ENCODE measurements around the gene ARID1B. TPM values are rescaled to one million over a fixed set of nuclear protein-coding genes. Genes with fewer than 3 reads are reported as not detected.

Gene ARID1B
- total RNA-seq, 2 donors from 2014 or later: 53.1 to 69.5 TPM

DNA sequence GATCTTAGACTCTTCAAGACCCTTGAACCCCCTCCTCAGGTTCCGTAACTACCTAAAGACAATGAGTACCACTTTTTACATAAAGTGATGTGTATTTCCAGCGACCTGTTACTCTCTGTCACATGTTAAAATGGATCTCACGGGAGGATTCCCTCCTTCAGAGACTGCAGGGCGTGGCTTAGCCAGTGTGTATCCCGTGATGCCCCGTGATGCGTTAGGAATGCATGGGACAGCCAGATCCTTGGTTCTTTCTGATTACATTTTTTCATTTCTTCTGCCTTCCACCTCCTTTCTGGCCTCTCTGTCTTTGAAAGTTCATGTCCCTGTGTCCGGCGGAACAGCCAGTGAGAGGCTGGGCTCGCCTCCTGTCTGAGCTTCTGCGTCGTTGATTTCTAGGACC lies 390.7 kb downstream of the ARID1B start:
- Mint-ChIP-seq H3K36me3 (peaks cover 0 to 2% of the 10 kb centered on the region in 2 donors), H3K27ac (no peak overlapping the region), H3K9me3 (no peaks in the 10 kb centered on the region)
- DNase-seq (ENCODE audit: low spot score in 2 of 2): no peak
- ATAC-seq: no peak

DNA sequence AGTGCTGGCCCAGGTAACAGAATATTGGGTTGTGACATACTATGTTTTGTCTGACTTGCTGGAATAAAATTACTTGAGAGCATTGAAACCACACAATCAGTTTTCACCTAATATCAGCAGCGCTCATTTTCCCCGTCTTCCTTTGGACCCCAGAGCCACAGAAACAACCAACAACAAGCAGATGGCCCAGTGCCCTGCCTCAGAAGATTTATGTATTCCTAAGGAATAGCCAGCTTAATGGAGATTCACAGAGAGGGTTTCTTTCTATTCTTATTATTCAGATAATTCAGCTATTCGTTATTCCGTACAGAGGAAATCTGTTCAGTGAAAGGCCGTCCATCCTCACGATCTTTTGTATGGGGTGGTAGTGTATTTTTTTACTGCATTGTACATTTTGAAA lies 391.3 kb downstream of the ARID1B start:
- Mint-ChIP-seq H3K36me3 (peaks cover 0 to 5% of the 10 kb centered on the region in 2 donors), H3K27ac (no peak overlapping the region), H3K9me3 (no peaks in the 10 kb centered on the region)
- ATAC-seq: no peak
- DNase-seq (ENCODE audit: low spot score in 2 of 2): no peak

DNA sequence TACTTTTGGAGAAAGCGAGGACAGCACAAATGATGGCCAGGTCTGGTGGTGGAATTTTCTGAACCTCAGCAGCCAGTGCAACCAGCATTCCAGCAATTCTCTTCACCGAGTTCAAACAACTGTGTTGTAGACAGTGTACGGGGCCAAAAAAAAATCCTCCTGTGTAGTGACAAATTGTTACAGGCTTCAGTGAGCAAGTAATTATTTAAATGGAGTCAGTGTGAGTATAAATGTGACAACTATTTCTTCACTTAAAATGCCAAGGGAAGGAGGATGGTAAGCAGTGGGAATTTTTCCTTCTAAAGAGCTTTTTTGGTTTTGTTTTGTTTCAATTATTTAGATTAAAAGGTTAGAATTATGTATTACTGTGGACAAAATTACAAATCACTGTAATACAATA lies 392.0 kb downstream of the ARID1B start:
- peaks cover 0 to 5% of the 10 kb centered on the region in 2 donors for H3K36me3 Mint-ChIP-seq
- no peak overlapping the region for H3K27ac Mint-ChIP-seq

DNA sequence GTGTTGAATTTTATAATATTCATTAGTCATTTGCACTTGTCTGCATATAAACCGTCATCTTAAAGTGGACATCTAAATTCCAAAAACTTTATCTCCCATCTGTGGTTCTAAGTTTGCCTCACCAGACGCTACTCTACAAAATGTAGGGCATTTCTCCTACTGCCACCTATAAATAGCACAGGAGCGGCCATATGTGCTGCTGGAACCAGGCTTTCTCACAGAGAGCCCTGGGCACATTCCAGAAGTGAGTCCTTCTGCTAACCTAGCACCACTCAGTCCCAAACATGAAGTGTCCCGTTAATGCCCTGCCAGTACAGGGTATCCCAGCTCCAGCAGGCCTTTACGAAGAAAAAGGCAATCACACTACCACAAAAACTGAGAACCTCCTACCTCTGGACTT lies 392.5 kb downstream of the ARID1B start:
- ATAC-seq: no peak
- peaks cover 0 to 5% of the 10 kb centered on the region in 2 donors for H3K36me3 Mint-ChIP-seq

More for the DNA sequence above, 392.0 kb downstream of the ARID1B start:
- no peaks in the 10 kb centered on the region for H3K9me3 Mint-ChIP-seq
- no peak for DNase-seq (ENCODE audit: low spot score in 2 of 2)
- no peak for ATAC-seq

DNA sequence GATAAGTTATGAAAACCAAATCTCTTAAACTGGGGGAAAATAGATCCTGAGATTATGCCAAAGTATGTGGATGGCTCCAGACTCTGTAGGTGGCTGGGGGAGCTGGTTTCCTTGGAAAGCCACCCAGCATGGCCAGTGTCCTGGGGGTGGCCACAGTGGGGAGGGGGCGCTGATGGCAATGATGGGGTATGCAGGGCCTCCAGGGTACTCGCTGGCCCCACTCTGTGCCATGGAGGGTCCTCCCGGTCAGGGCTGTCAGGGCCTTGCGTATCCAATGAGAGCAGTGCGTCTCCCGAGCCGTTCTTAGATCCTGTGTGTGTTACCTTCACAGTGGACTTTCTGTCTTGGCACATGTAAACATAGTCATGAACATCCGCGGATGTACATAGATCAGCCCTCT lies 393.4 kb downstream of the ARID1B start:
- Mint-ChIP-seq H3K9me3 (no peaks in the 10 kb centered on the region), H3K36me3 (peaks cover 0 to 5% of the 10 kb centered on the region in 2 donors), H3K27ac (no peak overlapping the region)
- DNase-seq (ENCODE audit: low spot score in 2 of 2) (no peak), ATAC-seq (no peak)

More for the DNA sequence above, 392.5 kb downstream of the ARID1B start:
- Mint-ChIP-seq H3K9me3 (no peaks in the 10 kb centered on the region), H3K27ac (peak overlapping the region in 1 of 2 donors; percentile 56)
- no peak for DNase-seq (ENCODE audit: low spot score in 2 of 2)

DNA sequence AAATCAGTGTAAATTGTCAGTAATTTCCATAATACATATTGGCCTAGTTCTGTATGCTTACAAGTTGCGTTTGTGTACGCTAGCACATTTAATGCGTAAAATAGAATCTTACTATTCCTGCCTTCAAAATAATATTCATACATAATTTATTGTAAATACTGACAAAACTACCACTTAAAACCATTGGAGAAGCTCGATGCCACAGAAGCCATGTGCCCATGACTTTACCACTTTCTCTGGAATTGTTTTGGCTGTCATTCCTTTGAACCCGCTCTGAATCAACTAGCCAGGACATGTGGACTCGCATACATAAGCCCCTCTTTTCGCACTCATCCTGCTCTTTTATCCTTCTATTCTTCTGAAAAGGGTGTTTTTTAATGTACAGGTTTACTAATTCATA lies 394.6 kb downstream of the ARID1B start:
- no peak overlapping the region for H3K27ac Mint-ChIP-seq
- no peaks in the 10 kb centered on the region for H3K9me3 Mint-ChIP-seq
- ATAC-seq: no peak
- DNase-seq (ENCODE audit: low spot score in 2 of 2): no peak
- H3K36me3 Mint-ChIP-seq: peaks cover 0 to 5% of the 10 kb centered on the region in 2 donors

DNA sequence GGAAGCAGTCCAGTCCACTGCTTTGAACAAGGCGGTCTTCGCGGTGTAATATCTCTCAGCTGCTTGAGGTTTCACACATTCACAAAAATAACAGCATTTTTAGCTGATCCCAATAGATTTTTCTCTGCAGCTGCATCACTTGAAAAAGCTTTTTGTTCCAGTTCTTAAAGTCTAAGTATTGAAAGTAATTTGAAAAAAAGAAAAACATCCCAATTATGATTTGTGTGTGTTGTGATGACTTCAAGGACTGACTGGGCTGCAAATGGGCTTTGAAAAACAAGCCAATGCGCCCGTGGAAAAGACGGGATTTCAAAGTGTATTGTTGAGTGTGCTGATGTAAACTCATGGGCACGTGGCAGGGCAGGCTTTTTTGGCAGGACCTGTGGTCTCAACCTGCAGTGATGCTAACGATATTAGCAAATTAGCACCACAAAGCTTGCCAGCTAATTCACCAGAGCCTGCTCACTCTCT lies 395.1 kb downstream of the ARID1B start:
- Mint-ChIP-seq H3K27ac (no peak overlapping the region), H3K36me3 (peaks cover 0 to 5% of the 10 kb centered on the region in 2 donors), H3K9me3 (no peaks in the 10 kb centered on the region)
- DNase-seq (ENCODE audit: low spot score in 2 of 2) (no peak), ATAC-seq (no peak)

DNA sequence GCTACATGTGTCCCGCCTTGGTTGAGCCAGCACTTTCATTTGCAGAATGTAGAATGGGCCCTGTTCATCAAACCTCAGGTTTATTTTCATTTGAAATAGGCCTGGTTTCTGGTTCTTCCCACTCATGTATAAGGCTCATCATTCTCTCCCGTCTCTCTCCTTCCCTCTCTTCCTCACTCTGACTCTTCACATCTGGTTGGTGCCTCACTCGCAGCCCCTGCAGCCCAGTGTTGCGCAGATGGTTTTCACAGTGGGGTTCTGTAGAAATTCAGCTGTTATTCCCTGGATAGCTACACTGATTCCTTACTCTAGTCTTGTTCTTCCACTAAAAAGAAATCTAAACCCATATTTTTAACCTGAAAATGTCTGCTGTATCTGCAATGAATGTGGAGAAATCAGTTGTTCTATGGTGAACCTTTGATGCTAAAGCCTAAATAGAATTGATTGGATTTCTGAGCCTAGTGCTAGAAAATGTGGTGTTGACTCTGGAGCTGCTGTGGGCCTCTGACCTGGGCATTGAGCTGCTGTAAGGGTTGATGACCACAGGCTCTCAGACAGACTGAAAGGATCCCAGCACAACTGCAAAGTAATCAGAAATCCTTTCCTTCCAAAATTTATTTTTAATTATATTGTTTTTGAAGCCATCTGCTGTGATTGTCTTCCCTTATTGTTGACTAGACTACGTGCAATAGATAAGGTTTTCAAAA lies 395.8 kb downstream of the ARID1B start:
- ATAC-seq: no peak
- Mint-ChIP-seq H3K36me3 (peaks cover 0 to 5% of the 10 kb centered on the region in 2 donors), H3K27ac (no peak overlapping the region), H3K9me3 (no peaks in the 10 kb centered on the region)
- no peak for DNase-seq (ENCODE audit: low spot score in 2 of 2)

DNA sequence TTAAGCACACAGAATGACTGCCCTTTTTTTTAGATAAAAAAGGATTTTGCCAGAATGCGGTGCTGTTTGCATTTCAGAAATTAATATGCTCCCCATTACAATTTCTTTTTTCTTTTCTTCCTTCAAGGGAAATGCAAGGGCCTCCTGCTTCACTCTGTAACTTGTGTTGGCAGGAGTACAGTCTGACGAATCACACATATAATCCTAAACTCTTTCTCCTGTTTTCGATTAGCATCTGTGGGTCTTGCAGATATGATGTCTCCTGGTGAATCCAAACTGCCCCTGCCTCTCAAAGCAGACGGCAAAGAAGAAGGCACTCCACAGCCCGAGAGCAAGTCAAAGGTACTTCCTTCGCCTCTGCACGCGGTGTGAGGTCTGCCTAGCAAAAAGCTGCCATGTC lies 396.6 kb downstream of the ARID1B start:
- H3K36me3 Mint-ChIP-seq: peaks cover 0 to 5% of the 10 kb centered on the region in 2 donors
- DNase-seq (ENCODE audit: low spot score in 2 of 2) (no peak), ATAC-seq (no peak)
- H3K27ac Mint-ChIP-seq: no peak overlapping the region
- H3K9me3 Mint-ChIP-seq: no peaks in the 10 kb centered on the region

DNA sequence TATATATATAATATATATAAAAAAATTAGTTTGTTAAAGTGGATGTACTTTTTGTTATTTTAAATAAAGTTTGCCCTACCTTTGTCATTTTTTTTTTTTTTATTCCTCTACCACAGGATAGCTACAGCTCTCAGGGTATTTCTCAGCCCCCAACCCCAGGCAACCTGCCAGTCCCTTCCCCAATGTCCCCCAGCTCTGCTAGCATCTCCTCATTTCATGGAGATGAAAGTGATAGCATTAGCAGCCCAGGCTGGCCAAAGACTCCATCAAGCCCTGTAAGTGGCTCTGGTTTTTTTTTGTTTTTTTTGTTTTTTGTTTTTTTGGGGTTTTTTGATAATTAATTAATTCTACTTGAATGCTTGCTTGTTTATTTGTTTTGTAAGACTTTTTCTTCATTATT lies 397.6 kb downstream of the ARID1B start:
- no peak overlapping the region for H3K27ac Mint-ChIP-seq
- H3K36me3 Mint-ChIP-seq: peaks cover 0 to 5% of the 10 kb centered on the region in 2 donors
- no peak for ATAC-seq

DNA sequence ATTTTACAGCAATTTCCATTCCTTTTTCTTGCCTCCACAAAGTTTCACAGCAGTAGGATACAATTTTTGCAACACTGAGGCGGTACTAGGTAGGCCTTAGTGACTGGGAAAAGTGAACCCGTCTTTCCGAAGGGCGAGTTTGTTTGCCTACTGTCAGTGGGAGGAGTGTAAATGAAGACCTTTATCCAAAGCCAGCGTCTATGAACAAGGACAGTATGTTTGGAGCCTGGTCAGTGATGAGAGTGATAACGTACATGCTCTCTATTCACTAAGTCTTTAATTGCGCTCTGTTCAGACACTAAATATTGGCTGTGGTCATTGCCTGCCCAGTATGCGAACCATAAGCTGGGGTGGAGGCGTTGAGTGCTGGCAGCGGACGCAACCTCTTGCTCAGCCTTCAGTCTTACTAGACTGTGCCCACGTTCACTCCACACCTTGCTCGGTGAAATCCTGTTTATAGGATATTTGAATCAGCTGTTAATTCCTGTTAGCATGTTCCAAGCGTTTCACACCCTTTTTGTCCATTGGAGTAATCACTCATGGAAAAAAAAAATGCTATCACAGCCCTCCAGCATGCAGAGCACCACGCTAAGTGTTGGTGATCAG lies 400.7 kb downstream of the ARID1B start:
- Mint-ChIP-seq H3K27ac (no peak overlapping the region), H3K9me3 (no peaks in the 10 kb centered on the region), H3K36me3 (peaks cover 0 to 3% of the 10 kb centered on the region in 2 donors)
- DNase-seq (ENCODE audit: low spot score in 2 of 2) (no peak), ATAC-seq (no peak)

More for the DNA sequence above, 397.6 kb downstream of the ARID1B start:
- no peak for DNase-seq (ENCODE audit: low spot score in 2 of 2)
- no peaks in the 10 kb centered on the region for H3K9me3 Mint-ChIP-seq

DNA sequence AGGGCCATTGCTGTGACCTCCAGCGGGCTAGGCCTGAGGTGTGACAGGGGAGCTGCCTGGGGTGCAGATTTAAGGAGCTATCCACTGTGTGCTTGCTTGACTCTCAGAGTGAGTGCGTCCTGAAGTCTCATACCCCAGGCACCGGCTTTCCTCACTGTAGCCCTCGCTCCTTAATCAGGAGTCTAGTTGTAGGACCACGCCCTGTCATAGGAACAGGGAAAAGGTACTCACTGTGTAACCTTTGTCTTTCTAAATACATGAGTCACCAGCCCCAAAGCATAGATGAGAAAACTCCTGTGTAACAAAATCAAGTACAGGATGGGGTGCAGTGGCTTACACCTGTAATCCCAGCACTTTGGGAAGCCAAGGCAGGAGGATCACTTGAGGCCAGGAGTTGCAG lies 404.5 kb downstream of the ARID1B start:
- peak overlapping the region in 1 of 2 donors; percentile 74 for H3K27ac Mint-ChIP-seq
- peaks cover 4 to 15% of the 10 kb centered on the region in 2 donors for H3K36me3 Mint-ChIP-seq
- ATAC-seq (no peak), DNase-seq (ENCODE audit: low spot score in 2 of 2) (no peak)
- H3K9me3 Mint-ChIP-seq: no peaks in the 10 kb centered on the region

DNA sequence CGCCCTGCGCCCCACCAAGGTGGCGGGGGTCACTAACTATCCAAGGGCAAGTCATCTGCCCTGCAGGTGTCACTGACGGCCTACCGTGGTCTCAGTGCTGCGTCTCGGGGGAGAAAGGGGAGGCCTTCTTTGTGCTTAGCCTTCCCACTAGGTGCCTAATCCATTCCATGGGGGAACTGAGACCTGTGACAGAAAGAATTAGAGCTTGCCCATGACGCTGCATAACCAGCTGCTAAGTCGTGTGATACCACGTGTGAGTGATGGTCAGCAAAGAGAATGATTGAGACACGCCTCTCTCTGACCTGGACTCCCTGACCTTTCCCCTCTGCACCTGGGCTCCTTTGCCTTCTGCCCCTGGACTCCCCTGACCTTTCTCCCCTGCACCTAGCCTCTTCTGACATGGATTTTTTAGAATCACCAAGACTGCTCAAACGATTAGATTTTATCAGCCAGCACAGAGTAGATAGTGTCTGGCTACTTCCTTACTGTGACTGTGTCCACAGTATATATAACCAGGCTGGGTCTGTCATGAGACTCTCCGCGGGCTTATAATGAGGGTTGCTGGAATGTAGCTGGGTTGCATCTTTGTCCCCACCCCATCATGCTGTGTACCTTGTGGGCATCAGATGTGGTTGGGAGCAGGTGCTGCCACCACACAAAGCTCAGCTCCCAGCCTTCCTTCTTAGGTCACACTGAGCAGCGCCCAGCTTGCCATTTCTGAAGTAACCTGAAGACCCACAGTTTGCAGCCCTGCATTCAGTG lies 405.5 kb downstream of the ARID1B start:
- H3K9me3 Mint-ChIP-seq: no peaks in the 10 kb centered on the region
- no peak for ATAC-seq
- DNase-seq (ENCODE audit: low spot score in 2 of 2): no peak
- H3K36me3 Mint-ChIP-seq: peaks cover 4 to 15% of the 10 kb centered on the region in 2 donors
- H3K27ac Mint-ChIP-seq: peak overlapping the region; percentile 6 to 31

DNA sequence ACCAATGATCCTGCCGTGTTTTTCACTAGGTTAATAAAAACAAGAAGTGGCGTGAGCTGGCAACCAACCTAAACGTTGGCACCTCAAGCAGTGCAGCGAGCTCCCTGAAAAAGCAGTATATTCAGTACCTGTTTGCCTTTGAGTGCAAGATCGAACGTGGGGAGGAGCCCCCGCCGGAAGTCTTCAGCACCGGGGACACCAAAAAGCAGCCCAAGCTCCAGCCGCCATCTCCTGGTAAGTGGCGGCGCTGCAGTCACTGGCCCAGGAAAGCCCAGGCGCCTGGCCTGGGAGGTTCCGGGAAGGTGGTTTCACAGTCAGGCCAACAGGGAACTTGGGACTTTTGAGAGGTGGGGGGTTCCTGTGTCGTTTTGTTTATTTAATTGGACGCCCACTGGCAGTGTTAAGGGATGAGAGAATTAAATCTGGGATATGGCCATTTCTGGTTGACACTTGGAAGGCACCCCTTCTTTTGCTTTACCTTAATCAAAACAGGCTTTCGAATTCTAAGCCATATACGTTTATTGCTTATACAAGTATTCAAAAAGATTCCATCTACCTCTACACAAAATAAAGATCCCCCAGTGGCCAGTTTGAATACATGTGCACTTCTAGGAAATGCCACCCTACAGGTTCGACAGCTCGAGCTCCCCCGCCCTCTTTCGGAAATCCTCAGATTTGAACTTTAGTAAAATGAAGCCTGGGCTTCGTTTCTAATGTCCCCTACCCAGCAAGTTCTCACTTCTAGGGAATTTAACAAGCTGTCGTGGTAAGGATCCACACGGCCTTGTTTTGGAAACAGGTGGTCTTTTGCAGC lies 407.2 kb downstream of the ARID1B start:
- H3K9me3 Mint-ChIP-seq: no peaks in the 10 kb centered on the region
- peak overlapping the region; percentile 18 to 50 for H3K27ac Mint-ChIP-seq
- peaks cover 4 to 15% of the 10 kb centered on the region in 2 donors for H3K36me3 Mint-ChIP-seq
- DNase-seq (ENCODE audit: low spot score in 2 of 2) (peak in 1 of 2 donors; percentile 62), ATAC-seq (peak; percentile 69 to 76)

DNA sequence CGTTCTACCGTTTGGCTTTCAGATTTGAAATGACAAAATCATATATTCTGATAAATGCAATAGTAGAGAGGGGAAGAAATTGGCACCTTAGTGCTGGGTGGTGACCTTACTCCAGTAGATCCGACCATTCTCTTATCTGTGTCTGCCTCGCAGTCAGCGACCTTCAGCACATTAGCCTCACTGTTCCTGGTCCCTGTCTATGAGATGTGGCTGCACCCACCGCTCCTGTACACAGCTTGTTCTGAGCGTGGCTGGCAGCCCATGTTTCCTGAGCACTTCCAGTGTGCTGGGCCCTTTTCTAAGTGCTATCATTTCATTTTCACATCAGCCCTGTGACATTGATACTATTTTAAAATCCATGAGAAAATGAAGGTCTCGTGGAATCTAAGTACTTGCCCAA lies 408.0 kb downstream of the ARID1B start:
- ATAC-seq: no peak
- Mint-ChIP-seq H3K36me3 (peaks cover 4 to 15% of the 10 kb centered on the region in 2 donors), H3K9me3 (no peaks in the 10 kb centered on the region), H3K27ac (peak overlapping the region in 1 of 2 donors; percentile 61)
- DNase-seq (ENCODE audit: low spot score in 2 of 2): no peak

DNA sequence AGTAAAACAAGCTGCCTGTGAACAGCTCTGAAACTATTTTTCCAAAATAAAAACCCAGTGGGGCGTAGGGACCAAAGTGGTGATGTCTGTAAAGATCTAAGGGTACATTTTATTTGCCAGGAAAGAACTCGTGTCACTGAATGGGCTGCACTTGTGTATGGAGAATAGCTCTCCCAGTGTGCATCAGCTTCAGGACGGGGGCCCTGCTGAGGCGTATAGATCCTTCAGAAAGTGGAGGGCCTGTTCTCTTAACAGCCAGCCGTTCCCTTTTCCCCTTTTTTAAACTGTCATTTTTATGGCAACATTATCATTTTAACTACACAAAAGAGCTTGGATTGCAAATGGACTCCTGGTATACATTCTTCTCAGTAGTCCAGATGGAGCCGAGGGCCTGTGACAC lies 408.8 kb downstream of the ARID1B start:
- H3K9me3 Mint-ChIP-seq: no peaks in the 10 kb centered on the region
- peaks cover 4 to 15% of the 10 kb centered on the region in 2 donors for H3K36me3 Mint-ChIP-seq
- ATAC-seq (no peak), DNase-seq (ENCODE audit: low spot score in 2 of 2) (no peak)
- H3K27ac Mint-ChIP-seq: peak overlapping the region in 1 of 2 donors; percentile 61
